DND-41 (cell line): ENCODE measurements around the gene U2AF2.

Experiments
- ATAC-seq: fragments of 200-7000 bp; cut with Tn5 transposase; 3 replicates; pipeline ENCODE4 v1.9.1; 2021; ENCODE audit warnings: low read depth; ENCODE audit not compliant: insufficient read depth
- DNase-seq: peaks from one replicate; pipeline ENCODE4 v3.0.0-alpha.2; 2020
- H2AFZ ChIP-seq: 2 replicates; pipeline ENCODE4 v1.6.0; 2012; ENCODE audit warnings: low read depth, low read length
- H3K27ac ChIP-seq: 2 replicates; pipeline ENCODE4 v1.5.1; 2012; ENCODE audit warnings: low read length, inconsistent platforms
- H3K27me3 ChIP-seq: fragments of 200-600 bp; sonication (generic); 2 replicates; pipeline ENCODE4 v1.6.0; 2012; ENCODE audit warnings: low read length, mild to moderate bottlenecking, inconsistent platforms; ENCODE audit not compliant: insufficient read depth, poor library complexity
- H3K36me3 ChIP-seq: 2 replicates; pipeline ENCODE4 v1.5.1; 2012; ENCODE audit warnings: low read length, inconsistent platforms; ENCODE audit not compliant: insufficient read depth
- H3K4me1 ChIP-seq: 2 replicates; pipeline ENCODE4 v1.5.1; 2012; ENCODE audit warnings: mild to moderate bottlenecking, low read length; ENCODE audit not compliant: insufficient read depth
- H3K4me2 ChIP-seq: 2 replicates; pipeline ENCODE4 v1.6.0; 2012; ENCODE audit warnings: mild to moderate bottlenecking, moderate library complexity, low read length, inconsistent platforms; ENCODE audit not compliant: insufficient read depth
- H3K4me3 ChIP-seq, 2 experiments: fragments of 200-600 bp in 1 of 2; shearing (Covaris generic) in 1 of 2; 2 replicates each; pipeline ENCODE4 v1.5.1; 2012 to 2016; ENCODE audit warnings: inconsistent platforms in 2 of 2, low read length in 2 of 2, mild to moderate bottlenecking in 2 of 2, low read depth in 1 of 2, moderate library complexity in 1 of 2
- H3K79me2 ChIP-seq: 2 replicates; pipeline ENCODE4 v1.6.0; 2012; ENCODE audit warnings: low read length, inconsistent platforms; ENCODE audit not compliant: insufficient read depth
- H3K9ac ChIP-seq: 2 replicates; pipeline ENCODE4 v1.6.0; 2012; ENCODE audit warnings: low read depth, mild to moderate bottlenecking, inconsistent platforms, low read length, moderate library complexity
- H3K9me3 ChIP-seq: 2 replicates; pipeline ENCODE4 v1.5.1; 2012; ENCODE audit warnings: low read length, moderate library complexity, mild to moderate bottlenecking, inconsistent platforms; ENCODE audit not compliant: insufficient read depth, severe bottlenecking
- H4K20me1 ChIP-seq: 2 replicates; pipeline ENCODE4 v1.6.0; 2012; ENCODE audit warnings: low read length; ENCODE audit not compliant: insufficient read depth
- EZH2 ChIP-seq: IDR thresholded peaks from 3 replicates; pipeline ENCODE4 v1.6.1; 2012; ENCODE audit warnings: borderline replicate concordance, low read depth, mild to moderate bottlenecking, moderate library complexity, low read length, inconsistent platforms; ENCODE audit not compliant: severe bottlenecking
- TF ChIP-seq, protein P1 (sequence below): IDR thresholded peaks from 2 replicates; pipeline ENCODE4 v1.5.1; 2012; ENCODE audit warnings: borderline replicate concordance, low read length, moderate library complexity, mild to moderate bottlenecking; ENCODE audit not compliant: poor library complexity, severe bottlenecking; ENCODE audit errors: extremely low read depth

Gene U2AF2

DNA sequence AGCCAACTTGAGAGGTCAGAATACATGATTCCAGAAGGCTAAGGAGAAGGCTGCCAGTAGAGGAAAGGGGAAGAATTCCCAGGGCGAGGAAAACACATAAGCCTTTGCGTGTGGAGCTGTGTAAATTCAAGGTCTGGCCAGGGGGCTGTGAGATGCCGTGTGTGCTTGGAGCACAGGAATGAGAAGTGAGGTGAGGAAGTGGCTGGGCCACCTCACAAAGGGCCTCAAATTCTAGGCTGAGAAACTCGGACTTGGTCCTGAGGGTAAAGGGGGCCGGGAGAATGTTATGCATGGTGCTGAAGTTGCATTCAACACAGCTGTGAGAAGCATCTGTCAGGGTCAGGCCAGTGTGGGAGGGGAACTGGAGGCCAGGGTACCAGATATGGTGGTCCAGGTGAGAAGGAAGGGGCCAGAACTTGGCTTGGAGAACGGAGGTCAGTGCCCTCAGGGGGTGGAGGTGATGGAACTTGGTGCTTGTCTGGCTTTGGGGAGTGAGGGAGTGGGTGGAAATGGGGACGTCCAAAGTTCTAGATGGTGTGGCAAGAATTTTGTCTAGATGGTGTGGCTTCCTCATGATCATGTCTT lies 18.9 kb upstream of the U2AF2 start:
- Histone ChIP-seq H3K27me3 (no peaks in the 10 kb centered on the region), H3K27ac (peak overlapping the region; percentile 91), H3K9ac (peak overlapping the region; percentile 89), H3K4me2 (peak overlapping the region; percentile 94), H2AFZ (no peak overlapping the region), H3K36me3 (peaks cover 3% of the 10 kb centered on the region), H4K20me1 (peaks cover 15% of the 10 kb centered on the region), H3K9me3 (no peaks in the 10 kb centered on the region), H3K79me2 (peaks cover 55% of the 10 kb centered on the region), H3K4me3 (peak overlapping the region; percentile 87 to 94), H3K4me1 (peaks cover 65% of the 10 kb centered on the region)
- no peak for DNase-seq
- no peak for TF ChIP-seq EZH2
- TF ChIP-seq, protein P1, sequence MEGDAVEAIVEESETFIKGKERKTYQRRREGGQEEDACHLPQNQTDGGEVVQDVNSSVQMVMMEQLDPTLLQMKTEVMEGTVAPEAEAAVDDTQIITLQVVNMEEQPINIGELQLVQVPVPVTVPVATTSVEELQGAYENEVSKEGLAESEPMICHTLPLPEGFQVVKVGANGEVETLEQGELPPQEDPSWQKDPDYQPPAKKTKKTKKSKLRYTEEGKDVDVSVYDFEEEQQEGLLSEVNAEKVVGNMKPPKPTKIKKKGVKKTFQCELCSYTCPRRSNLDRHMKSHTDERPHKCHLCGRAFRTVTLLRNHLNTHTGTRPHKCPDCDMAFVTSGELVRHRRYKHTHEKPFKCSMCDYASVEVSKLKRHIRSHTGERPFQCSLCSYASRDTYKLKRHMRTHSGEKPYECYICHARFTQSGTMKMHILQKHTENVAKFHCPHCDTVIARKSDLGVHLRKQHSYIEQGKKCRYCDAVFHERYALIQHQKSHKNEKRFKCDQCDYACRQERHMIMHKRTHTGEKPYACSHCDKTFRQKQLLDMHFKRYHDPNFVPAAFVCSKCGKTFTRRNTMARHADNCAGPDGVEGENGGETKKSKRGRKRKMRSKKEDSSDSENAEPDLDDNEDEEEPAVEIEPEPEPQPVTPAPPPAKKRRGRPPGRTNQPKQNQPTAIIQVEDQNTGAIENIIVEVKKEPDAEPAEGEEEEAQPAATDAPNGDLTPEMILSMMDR, result no peak
- ATAC-seq, result no peak

DNA sequence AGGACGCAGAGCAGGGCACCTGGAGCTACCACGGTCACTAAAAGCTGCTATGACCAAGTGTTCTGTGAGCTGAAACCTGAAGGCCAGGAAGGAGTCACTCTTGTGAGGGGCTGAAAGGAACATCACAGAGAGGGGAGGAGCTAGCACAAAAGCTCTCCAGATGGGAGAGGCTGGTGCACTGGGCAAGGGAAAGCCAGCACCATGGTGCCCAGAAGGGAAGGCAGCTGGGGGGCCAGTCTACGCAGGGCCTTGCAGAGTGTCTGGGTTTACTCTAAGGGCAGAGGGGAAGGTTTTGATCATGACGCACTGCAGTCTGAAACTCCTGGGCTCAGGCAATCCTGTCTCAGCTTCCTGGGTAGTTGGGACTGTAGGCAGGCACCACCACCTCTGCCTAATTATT lies 18.1 kb upstream of the U2AF2 start:
- Histone ChIP-seq H3K9ac (peak overlapping the region; percentile 89; the same call in 1 of the 2 replicates), H3K4me3 (peak overlapping the region in 1 of 2 experiments; percentile 87; a peak in 2 of 4 replicates), H3K4me1 (peaks cover 65% of the 10 kb centered on the region), H4K20me1 (peaks cover 19% of the 10 kb centered on the region), H2AFZ (no peak overlapping the region), H3K79me2 (peaks cover 63% of the 10 kb centered on the region), H3K9me3 (no peaks in the 10 kb centered on the region), H3K27ac (no peak overlapping the region), H3K27me3 (no peaks in the 10 kb centered on the region), H3K4me2 (peak overlapping the region; percentile 94), H3K36me3 (peaks cover 3% of the 10 kb centered on the region)
- TF ChIP-seq, protein P1, result no peak
- no peak for TF ChIP-seq EZH2
- ATAC-seq, result no peak
- no peak for DNase-seq

DNA sequence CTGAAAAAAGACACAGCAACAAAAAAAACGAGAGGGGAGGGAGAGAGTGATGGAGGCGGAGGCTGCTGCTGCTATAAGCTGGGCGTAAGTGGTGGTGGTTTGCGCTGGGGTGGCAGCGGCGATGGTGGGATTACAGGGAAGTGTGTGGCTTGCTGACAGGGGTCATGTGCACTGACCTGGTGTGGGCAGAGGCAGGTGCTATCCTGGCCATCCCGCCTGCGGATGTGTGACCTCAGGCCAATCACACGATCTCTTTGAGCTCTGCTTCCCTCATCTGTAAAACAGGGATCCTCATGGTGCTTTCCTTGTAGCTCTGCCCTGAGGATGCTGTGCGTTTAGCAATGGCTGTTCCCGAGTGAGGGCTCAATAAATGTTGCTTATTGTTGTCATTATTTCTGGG lies 17.3 kb upstream of the U2AF2 start:
- H3K9ac ChIP-seq, result no peak overlapping the region
- H3K27me3 ChIP-seq, result no peaks in the 10 kb centered on the region
- H3K27ac ChIP-seq, result no peak overlapping the region
- peak overlapping the region; percentile 13 for H3K4me2 ChIP-seq
- DNase-seq, result no peak
- peaks cover 67% of the 10 kb centered on the region for H3K4me1 ChIP-seq
- peaks cover 71% of the 10 kb centered on the region for H3K79me2 ChIP-seq
- no peak overlapping the region for H2AFZ ChIP-seq
- H4K20me1 ChIP-seq, result peaks cover 19% of the 10 kb centered on the region
- no peak for ATAC-seq
- no peak overlapping the region for H3K4me3 ChIP-seq
- TF ChIP-seq, protein P1, result no peak
- no peak for TF ChIP-seq EZH2
- no peaks in the 10 kb centered on the region for H3K9me3 ChIP-seq
- peaks cover 3% of the 10 kb centered on the region for H3K36me3 ChIP-seq
